Stimulated activated CD4-positive, alpha-beta T cell treated with anti-CD3 and anti-CD28 coated beads, TNF-alpha, amount 100 ng/mL, for 1 hour (primary cell): ENCODE results near the gene E2F3.
A peak's percentile ranks its signal among the peaks of the same experiment; 100 is the strongest.

Experiments used
- DNase-seq, 3 donors: peaks; one replicate each; pipeline ENCODE4 v3.0.0-alpha.2; 2020; ENCODE audit warnings: low read depth in 3 of 3, low spot score in 1 of 3

Gene E2F3

DNA sequence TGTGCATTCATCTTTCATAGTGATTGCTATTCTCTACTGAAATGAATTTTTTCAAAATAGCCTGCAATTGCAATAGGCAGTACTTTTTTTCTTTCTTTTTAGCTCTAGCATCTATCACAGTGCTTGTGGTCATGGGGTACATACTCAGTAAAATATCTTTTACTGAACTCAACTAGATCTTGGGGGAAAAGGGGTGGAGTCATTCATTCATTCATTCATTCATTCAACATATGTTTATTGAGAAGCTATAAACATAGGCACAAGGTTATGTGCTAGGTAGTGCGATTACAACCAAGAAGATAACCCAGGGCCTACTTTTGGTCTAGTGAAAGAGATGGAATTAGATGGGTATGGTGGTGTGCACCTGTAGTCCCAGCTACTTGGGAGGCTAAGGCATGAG lies 131.2 kb downstream of the E2F3 start:
- DNase-seq, result no peak

DNA sequence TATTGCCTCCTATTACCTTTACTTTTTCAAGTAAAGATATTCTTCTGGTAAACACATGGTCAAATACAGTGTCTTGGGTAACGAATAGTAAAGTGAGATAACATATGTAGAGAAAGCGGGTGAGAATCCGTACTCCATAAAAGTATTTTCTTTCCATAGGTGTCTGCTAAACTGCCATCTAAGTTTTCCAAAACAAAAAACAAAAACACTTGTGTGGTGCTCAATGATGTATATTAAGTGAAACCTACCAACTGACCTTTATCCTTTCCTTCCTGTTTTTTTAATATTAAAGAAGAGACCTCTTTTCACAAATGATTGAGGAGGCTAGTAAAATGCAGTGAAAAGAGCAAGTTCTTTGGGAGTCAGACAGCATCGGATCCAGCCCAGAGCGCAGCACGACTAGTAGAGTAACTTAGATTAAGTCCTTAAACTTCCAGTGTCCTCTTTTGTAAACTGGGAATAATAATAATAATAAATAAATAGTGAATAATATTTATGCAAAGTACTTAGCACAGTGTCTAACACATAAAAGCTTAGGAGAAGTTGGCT lies 132.1 kb downstream of the E2F3 start:
- no peak for DNase-seq

DNA sequence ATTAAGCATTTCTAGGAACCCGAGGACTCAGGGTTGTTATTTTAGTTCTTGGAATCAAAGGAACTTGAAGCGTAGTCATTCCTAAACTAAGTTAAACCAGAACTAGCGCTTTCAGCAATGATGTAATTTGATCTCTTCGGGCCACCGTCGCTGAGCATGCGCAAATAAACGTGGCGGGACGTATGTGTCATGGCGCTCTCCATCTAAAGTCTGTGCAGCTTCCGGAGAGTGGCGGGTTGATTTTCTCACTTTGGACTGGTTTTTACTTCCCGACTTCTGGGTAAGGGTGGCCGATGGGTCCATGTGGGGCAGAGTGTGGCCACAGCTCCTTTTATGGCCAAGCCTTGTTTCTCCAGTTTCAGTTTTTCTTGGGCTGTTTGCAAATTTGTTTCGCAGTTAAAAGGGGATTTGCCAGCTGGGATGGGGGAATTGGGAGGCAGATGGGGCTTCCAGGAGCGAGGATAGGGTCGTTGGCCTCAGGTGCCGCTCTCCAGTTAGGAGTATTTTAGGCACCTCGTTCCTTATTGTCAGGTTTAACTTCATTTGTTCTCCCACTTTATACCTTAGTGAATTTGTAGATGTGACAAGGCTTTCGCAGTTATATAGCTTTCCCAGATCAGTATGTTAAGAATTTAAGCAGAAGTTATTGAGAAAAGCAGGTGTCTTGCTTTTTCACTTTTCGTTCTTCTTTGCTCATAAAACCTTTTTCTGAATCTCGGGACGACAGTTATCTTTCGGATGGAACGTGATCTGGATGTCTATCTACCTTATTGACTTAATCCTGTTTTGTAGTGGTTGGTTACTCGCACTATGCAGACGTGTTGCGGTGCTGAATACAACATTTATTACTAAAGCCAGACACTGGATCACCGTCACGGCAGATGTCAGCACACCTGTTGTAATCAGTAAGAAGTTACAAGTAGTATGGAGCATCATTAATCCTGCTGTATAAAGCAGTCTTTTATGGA lies 132.9 kb downstream of the E2F3 start, which contains the start of gene CDKAL1:
TSS of gene CDKAL1 (plus strand) at position 163 of the 968 bp plus-strand sequence. CDS start 11,894 bp downstream, outside the sequence.
- peak; percentile 71 to 75 (median 71) for DNase-seq

DNA sequence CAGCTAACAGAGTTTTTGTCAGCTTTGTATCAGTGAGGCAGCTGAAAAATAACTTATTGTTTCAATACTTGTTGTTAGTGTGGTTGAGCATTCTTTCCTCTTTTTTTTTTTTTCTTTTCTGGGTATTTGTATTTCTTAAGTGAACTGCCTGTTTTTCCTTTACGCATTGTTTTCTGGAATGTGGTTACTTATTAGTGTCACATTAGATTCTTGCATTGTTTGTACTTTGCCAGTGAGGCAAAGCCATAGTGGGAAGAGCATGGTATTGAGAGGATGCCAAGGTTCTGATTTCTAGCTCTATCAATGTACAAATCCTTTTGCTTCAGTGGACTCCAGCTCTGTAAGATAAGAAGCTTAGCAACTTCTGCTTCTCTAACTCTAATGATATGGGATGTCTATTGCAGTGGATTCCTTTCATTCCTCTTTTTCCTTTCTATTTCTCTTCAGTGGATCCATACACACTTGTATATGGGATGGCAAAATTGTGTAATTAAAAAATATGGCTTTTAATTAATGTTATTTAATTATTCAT lies 136.5 kb downstream of the E2F3 start:
- DNase-seq, result no peak

DNA sequence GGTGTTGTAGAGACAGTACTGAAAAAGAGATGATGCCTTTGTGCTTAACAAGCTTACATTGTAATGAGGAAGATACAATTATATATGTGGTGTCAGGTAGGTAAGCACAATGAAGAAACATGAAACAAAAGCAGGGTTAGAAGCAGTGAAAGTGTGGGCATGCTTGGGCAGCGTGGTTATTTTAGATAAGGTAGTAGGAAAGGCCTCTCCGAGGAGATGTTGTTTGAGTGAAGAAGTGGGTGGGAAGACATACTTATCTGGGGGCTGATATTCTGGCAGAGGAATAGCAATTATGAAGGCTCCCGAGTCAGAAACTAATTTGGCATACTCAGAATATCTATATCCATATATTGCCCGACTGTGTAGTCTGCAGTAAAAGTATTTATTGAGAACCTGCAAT lies 137.2 kb downstream of the E2F3 start:
- no peak for DNase-seq

DNA sequence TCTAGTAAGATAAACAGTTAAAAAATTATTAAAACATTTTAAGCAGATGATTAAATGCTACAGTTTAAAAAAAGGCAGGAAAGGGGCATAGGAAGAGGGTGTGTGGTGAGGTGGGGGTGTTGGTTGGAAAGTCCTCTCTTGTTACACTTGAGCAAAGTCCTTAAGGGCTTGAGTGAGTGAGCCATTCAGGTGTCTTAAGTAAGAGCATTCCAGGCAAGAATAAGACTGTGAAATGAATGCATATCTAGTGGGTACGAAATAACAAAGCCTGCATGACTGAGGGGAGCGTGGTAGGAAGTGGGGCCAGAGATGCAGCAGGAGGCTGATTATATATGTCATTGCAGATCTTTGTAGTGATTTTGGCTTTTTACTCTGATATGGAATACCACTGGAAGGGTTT lies 137.7 kb downstream of the E2F3 start:
- no peak for DNase-seq

DNA sequence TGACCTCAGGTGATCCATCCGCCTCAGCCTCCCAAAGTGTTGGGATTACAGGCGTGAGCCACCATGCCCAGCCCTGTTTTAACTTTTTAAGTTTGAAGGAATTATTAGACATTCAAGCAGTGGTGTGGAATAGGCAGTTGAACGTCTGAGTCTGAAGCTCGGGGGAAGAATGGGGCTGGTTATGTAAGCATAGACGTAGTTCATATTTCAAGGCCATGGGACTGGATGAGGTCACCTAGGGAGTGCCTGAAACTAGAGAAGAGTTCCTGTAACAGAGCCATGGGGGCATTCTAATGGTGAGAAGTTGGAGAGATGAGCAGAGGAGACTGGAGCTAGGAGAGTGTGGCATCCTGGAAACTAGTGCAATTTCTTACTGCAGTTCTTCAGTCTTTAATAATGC lies 139.0 kb downstream of the E2F3 start:
- no peak for DNase-seq

DNA sequence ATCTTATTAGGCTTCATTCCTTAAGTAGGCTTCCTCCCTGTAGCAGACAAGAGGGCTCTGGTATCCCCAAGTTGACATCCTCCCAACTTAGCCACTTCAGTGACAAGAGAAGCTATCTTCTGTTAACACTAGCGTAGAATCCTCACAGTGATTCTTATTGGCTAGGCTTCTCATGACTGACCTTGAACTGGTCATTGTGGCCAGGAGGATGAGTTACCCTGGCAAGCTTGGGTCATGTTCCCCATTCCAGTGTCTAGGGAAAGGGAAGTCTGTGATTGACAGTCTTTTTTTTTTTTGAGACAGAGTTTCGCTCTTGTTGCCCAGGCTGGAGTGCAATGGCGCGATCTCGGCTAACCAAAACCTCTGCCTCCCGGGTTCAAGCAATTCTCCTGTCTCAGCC lies 139.7 kb downstream of the E2F3 start:
- DNase-seq, result no peak

DNA sequence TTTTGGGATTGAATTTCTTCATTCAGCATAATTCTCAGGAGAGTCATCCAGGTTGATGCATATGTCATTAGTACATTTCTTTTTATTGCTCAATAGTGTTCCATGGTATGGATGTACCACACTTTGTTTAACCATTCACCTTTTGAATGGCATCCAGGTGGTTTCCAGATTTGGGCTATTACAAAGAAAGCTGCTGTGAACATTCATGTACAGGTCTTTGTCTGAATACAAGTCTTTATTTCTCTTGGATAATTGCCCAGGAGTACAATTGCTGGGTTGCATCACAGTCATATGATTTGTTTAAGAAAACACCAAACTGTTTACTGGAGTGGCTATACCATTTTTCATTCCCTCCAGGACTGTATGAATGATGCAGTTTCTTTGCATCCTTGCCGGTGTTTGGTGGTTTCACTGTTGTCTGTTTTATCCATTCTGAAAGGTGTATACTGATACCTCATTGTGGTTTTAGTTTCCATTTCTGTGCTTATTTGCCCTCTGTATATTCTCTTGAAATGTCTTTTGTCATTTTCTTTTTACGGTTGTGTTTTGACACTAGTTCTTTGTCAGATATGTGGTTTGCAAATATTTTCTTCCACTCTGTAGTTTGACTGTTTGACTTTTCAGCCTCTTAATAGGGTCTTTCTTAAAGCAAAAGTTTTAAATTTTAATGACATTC lies 141.4 kb downstream of the E2F3 start:
- DNase-seq, result no peak
